NOMO-1 (cell line): Measurements from ENCODE around the gene CYTH1.
A peak's percentile ranks its signal among the peaks of the same experiment; 100 is the strongest.

ENCODE experiments used
- DNase-seq, 2 experiments: peaks; one replicate each; lab custom pipeline; 2025; ENCODE audit not compliant: unreplicated experiment in 2 of 2; lab: John Stamatoyannopoulos, UW

Gene CYTH1

DNA sequence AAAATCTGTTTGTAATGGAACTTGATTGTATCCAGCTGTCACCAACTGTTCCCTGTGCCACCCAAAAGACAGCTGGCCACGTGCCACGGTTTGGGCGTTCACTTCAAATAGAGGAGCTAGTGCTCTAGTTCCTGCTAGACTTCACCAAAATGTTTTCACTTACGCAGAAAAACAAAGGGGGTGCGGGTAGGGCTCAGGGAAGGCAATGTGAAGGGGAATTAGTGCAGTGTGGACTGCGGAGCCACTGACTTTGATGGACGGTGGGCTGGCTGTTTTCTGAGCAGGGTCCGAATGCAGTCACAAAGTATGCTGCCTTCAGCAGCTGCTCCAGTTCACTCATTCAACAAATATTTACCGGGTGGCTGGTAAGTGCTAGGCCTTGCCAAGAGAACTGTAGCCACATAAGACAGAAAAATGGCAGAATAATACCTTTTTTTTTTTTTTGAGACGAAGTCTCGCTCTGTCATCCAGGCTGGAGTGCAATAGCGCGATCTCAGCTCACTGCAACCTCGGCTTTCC is 7.6 kb upstream of the CYTH1 start:
- no peak for DNase-seq

DNA sequence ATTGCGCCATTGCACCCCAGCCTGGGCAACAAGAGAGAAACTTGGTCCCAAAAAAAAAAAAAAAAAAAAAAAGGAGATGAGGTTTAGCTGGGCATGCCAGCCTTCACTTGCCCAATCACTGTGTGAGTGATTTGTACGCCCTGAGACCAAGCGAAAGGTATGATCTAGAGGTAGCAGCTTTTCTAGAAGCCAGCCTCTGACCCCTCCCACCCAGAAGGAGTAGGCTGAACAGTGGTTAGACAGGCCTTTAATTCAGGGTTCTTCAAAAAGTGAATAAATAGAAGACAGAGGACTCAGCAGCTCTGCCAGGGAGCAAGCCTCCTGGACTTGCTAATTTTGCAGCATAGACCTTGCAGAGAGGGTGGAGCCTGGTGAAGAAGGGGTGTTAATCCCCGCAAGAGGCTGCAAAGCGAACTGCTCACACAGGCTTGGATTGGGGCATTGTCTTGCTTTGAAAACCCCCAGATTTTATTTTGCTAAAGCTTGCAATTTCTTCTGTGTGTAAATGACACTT is 7.1 kb upstream of the CYTH1 start:
- DNase-seq: no peak

DNA sequence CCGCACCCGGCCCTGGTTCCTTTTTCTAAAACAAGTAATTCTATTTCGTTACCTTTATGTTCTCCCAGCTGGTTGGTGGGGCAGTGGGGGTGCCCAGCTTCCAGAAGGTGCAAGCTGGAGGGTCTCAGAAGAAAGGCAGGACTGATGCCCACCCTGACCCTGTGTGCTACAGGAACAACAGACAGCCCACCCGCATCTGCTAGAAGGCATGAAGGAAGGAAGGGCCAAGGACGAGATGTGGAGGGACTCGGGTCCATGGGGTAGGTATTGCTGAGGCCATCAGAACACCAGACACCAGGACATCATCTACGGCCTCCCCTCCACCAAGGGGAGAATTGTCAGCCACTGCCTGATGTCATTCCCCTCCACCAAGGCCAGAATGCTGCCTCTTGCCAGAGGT is 6.4 kb upstream of the CYTH1 start:
- no peak for DNase-seq

DNA sequence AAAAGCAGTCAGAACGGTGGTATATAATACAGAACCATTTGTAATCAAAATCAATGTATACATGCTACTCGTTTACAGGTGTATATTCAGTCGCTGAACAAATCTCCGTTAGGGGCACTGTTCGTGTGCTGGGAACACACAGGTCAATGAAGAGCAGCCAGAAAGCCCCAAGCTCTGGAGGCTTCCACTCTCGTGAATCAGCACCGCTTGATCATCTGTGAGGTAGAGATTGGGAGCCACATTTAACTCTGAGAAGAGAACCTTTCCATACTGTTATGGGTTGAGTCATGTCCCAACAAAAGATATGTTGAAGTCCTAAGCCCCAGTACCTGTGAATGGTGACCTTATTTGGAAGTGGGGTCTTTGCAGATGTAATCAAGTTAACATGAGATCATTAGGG is 5.4 kb upstream of the CYTH1 start:
- no peak for DNase-seq

DNA sequence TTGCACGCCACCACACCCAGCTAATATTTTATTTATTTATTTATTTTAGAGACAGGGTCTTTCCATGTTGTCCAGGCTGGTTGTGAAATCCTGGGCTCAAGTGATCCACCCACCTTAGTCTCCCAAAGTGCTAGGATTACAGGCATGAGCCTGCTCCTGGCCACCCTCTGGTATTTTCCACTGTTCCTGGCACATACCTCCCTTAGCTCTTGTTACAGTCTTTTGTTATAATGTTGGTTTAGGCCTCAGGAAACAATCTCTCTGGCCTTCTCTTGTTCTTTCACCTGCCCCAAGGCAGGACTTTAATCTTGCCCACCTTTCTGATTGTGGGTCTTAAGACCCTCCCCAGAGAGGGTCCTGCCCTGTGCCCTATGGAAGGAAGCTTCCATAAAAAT is 3.6 kb upstream of the CYTH1 start:
- no peak for DNase-seq

DNA sequence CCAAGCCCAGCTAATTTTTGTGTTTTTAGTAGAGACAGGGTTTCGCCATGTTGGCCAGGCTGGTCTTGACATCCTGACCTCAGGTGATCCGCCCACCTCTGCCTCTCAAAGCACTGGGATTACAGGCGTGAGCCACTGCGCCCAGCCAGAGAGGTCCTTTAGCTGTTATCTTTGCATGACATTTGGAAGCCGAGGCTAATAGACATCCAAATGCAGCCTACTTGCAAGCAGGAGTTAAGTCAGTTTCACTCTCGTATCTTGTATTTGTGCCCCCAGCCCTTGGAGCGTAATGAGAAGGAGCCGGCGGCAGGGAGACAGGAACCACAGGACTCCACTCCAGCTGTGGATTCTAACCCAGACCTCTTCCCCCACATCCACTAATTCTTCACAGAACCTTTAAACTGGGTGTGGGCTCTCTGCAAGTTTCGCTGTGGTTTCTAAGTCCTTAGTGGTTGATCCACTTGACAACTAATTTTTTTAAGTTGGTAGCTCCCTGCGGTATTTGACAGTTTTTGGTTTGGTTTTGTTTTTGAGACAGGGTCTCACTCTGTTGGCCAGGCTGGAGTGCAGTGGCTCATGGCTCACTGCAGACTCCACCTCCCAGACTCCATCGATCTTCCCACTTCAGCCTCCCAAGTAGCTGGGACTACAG is 3.1 kb upstream of the CYTH1 start:
- no peak for DNase-seq

DNA sequence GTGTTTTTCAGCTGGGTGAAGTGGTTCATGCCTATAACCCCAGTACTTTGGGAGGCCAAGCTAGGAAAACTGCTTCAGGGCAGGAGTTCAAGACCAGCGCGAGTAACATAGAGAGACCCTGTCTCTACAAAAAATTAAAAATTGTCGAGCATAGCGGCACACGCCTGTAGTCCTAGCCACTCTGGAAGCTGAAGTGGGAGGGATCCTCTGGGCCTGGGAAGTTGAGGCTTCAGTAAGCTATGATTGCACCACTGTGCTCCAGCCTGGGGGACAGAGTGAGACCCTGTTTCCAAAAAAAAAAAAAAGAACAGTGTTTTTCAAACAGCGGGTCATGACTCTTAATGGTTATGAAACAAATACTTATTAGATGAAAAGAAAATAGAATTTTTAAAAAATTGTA is 2.3 kb upstream of the CYTH1 start:
- DNase-seq: no peak

DNA sequence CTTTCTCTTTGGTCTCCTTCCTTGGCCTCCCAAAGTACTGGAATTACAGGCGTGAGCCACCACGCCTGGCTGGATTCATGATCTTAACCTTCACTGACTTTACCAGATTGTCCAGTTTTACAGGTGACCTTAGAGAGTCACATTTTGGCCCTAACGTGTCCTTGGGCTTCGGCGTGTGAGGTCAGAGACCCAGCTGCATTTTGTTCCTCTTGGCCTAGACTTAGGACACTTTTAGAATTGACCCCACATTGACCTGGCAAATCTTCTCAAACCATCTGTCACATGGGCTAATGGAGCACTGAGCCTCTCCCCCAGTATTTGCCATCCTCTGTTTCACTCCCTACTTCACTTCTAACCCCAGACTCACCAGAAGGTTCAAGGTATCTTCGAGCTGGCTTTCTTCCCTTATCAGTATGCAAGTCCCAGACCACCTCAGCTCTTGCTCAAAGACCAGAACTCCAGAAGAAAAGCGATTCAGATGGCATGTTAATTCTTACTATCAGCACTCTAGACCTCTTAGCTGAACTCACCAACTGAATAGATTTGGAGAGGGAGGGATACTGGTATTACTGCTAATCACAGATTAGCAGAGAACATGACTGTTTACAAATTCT is 1.7 kb upstream of the CYTH1 start:
- DNase-seq: no peak

DNA sequence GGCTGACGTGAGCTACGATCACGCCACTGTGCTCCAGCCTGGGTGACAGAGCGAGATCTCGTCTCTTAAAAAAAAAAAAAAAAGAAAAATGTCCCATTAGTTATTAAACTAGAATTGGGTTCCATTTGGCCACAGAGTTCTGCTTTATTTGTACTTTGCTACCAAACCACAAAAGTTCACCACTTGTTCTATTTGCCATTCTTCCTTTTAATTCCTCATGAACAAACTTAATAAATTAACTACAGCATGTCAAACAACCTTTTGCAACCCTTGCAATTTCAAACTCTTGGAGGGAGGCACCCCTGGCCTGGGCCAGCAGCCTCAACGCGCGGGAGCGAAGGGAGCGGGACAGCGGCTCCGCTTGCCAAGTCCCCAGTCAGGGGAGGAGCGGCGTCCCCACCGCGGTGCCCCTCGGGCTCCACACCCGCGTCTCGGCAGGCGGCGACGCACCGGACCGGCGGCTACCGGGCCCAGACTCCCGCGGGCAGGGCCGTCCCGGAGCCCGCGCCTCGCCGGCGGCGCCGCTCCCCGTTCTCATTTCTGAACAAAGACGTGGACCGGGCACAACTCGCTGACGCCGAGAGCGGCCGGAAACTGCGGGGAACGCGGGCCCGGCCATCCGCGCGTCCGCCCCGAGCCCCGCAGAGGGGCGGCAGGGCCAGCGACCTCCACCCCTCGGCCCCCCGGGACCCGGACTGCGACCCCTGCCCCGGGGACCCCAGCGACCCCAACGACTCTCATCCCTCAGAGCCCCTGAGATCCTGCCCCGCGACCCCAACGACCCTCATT is 775 bp downstream of the CYTH1 start:
- DNase-seq: peak in 1 of 2 experiments; percentile 41

DNA sequence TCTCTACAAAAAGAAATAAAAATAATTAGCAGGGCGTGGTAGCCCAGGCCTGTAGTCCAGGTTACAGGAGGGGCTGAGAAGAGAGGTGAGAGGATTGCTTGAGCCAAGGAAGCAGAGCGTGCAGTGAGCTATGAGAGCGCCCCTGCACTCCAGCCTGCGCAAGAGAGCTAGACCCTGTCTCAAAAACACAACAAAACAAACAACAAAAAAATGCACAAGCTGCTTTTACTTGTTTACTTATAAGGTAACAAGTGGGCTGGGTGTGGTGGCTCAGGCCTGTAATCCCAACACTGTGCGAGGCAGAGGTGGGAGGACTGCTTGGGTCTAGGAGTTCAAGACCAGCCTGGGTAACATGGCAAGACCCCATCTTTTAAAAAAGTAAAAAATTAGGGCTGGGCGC is 1.7 kb downstream of the CYTH1 start:
- no peak for DNase-seq

DNA sequence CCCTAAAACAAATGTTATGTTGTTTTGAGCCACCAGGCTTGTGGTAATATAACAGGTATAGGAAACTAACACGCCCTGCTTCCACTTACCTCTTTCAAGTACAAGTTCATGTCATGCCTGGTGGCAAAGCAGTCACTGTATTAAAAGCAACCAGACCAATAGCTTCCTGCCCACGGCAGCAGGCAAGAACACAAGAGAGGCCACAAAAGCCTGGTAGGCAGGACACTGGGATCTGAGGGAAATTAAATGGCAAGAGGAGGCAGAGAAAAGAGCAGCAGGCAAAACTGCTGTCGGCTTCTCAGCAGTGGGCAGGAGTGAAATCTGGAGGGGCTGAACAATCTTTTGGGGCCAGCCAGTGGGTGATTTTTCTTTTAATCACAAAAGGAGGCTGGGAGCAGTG is 2.2 kb downstream of the CYTH1 start:
- DNase-seq: no peak

DNA sequence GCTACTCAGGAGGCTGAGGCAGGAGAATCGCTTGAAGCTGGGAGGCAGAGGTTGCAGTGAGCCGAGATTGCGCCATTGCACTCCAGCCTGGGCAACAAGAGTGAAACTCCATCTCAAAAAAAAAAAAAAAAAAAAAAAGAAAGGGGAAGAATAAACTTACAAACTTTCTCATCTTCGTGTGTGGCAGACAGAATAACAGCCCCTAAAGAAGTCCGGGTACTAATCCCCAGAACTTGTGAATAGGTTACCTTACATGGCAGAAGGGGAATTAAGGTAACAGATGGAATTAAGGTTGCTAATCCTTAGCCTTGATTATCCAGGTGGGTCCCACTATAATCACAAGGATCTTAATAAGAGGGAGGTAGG is 2.8 kb downstream of the CYTH1 start:
- peak; percentile 13 to 28 for DNase-seq

DNA sequence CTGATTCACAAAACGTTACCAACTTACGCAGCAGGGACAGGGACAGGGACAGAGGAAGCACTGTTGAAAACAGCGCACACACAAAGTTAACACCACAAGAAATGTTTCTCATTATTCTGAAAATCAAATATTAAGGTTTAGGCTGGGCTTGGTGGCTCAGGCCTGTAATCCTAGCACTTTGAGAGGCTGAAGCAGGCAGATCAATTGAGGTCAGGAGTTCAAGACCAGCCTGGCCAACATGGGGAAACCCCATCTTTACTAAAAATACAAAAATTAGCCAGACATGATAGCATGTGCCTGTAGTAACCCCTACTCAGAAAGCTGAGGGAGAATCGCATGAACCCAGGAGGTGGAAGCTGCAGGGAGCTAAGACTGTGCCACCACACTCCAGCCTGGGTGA is 4.2 kb downstream of the CYTH1 start:
- no peak for DNase-seq

DNA sequence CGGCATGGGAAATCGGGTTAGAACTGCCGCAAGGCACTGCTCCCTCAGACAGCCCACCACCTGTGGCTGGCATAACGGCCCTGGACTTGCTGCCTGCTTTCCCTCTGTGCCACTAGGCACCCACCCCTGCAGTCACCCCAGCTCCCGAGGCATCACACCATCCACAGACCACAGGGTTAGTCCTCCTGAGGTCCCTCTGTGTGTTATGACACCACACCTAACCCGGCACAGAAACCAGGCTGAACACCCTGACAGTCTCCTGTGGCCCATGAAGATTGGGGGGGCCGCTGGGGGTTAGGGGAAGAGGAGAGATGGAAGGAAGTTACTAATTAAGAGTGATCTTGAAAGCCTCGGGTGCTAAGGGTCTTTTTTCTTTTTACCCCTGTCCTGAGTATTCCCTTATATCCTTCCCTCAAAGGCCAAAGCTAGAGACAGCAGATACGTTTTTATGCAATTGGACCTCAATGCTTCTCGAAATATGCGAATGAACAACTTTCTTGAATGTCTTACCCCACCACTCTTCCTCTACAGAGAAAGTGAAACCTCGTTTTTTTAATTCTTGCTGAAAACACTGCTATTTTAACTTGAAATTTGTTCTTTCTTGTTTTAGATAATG is 7.0 kb downstream of the CYTH1 start:
- DNase-seq: peak in 1 of 2 experiments; percentile 65

DNA sequence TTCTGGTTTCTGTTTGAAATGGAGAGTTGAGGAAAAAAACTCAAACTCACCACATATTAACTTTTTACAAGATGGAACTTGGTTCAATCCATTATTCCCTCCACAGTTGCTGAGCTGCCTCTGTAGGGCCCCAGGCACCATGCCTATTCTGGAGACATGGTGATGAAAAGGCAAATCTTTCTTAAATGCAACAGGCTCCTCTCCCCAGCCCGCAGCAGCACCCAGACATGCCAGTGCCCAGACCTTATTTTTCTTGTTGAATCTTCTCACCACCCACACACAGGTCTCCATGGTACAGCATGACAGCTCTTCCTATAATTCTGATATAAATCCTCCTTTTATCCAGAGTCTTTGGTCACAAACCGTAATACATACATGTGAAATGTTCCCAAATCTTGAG is 7.6 kb downstream of the CYTH1 start:
- DNase-seq: no peak

DNA sequence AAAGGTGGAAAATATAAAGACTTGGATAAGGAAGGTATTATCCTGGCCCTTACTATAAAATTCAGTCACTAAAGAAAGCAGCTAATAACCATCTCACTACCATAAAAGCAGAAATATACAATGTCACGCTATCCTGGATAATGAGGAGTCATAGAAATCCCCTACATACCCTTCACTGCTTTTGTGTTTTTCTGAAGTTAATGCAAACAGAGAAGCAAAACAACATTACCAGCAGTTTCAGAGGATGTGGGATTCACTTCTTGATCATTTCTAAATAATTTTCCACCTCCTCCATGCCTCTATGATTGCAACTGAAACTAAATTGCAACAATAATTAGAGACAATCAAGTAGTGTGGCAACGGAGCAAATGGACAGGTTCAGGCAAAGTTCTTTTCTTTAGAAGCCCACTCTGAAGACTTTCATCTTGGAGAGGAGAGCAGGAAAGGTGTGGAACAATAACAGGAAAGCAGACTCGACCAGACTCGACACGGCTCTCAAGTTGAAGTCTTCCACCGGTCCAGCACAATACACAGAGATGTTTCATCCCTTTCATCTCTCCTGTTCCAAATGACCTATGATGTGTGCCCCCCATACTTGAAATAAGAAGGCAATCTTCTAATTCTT is 10.2 kb downstream of the CYTH1 start:
- no peak for DNase-seq

DNA sequence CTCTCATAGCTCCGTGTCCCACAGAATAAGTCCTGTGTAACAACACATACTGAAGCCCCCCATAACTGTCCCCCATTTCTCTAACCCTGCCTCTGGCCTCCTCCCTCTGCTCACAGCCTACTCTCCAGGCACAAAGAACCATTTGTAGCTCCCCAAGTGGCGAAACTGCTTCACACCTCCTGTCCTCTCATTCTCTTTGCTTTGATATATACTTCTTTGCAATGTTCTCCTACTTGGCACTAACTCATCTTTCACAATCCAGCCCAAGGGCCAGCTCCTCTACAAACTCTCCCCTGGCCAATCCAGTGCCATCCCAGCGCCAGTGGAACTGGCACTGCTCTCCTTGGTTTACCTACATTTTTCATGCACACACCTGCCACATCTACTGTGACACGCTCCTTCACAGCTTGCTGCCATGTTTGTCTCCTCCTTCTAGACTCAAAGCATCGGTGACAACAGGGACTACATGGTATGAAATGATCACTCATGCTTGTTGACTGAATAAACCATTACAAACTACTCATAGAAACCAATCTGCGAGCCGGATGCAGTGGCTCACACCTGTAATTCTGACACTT is 12.8 kb downstream of the CYTH1 start:
- DNase-seq: no peak

DNA sequence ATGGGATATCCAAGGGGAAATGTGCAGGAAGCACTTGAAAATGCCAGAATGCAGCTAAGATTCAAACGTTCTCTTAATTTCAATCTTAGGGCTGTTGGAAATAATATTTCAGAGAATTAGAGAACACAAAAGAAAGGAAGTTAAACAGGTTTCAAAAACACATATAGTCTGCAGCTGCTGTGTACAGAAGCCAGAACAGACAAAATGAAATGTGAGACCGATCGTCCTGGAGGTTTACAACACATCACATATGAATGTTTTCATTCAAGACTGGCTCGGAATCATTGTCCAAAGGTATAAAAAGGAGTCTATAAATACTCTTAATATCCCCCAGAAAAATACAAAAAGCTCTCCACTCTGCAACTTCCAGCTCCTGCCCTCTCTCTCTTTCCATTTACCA is 14.3 kb downstream of the CYTH1 start:
- no peak for DNase-seq

DNA sequence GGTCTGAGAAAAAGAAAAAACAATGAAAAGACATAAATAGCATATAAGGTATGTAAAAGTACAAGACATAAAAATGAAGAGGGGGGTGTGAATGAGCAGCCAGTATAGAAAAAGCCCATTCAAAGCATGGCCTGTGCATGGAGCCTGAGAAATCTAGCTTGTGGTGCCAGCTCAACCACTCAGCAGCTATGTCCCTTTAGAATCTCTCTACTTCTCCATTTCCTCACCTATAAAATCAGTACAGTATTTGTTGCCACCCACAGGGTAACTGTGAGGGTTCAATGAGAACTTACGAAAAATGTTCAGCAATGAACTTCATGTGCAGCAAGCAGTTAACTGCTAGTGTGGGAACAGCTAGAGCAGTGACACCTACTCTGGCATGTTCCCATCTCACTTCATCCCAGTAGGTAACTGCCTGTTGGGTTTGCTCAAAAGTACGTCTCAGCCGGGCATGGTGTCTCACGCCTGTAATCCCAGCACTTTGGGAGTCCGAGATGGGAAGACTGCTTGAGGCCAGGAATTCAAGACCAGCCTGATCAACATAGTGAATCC is 15.3 kb downstream of the CYTH1 start:
- DNase-seq: peak in 1 of 2 experiments; percentile 46

DNA sequence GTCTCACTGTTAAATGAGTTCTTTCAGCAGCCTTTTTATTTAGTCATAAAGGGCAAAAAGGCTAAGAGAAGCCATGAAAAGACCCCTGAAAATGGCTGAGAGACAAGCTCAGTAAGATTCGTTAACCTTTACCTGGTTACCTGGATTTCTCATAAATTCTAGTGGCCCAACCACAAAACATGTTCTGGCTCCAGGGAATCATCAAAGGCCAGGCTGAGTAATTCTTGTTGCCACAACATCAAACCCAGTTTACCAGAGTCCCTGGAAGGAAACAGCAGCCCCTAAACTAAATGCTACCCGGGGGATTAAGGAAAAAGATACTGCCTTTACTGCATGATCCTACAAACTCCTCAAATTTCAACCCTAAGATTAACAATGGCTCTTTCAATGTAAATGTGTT is 15.8 kb downstream of the CYTH1 start:
- DNase-seq: no peak
